K562 (cell line): ENCODE results near the gene LRIT1. TPM values are rescaled to one million over a fixed set of nuclear protein-coding genes. Genes with fewer than 3 reads are reported as not detected.

Source experiments
- ELF4 ChIP-seq: fragments of 450-650 bp; formaldehyde crosslinking; IDR thresholded peaks from 2 replicates; pipeline ENCODE4 v1.4.0; 2022; ENCODE audit warnings: missing genetic modification characterization
- HMBOX1 ChIP-seq: sonication (generic); IDR thresholded peaks from 2 replicates; pipeline ENCODE4 v1.6.1; 2016
- HOMEZ ChIP-seq: fragments of 250-450 bp; sonication (Bioruptor Pico); IDR thresholded peaks from 2 replicates; pipeline ENCODE4 v1.4.0; 2020; ENCODE audit warnings: mild to moderate bottlenecking, moderate library complexity
- polyA plus RNA-seq, 8 experiments: library from polyadenylated mRNA; depleted of rRNA in 4 of 8; stranded (reverse) in 5 of 8; unstranded in 3 of 8; fragments of >200 nt; fragmentation: Nextera tagmentation in 2 of 8; fragmentation: Illumina TruSeq in 1 of 8; extraction: Ambion mirVana in 2 of 8; extraction: Trizol in 1 of 8; gene quantifications; 2 replicates each; pipeline versions ENCODE4 v1.2.1 to v1.2.3, GENCODE V29; 2011 to 2014; ENCODE audit warnings: inconsistent platforms in 1 of 8, missing spikeins in 1 of 8
- total RNA-seq, 7 experiments: library from RNA; depleted of rRNA in 6 of 7; stranded (reverse); fragments of >200 nt in 6 of 7; fragmentation: Illumina TruSeq in 2 of 7; extraction: Trizol in 2 of 7; gene quantifications; 2 replicates each; pipeline versions ENCODE4 v1.2.1 to v1.2.3, GENCODE V29; 2011 to 2021; ENCODE audit warnings: low replicate concordance in 1 of 7
- TF ChIP-seq, protein P1 (sequence below), 2 experiments: fragments of 150-350 bp in 1 of 2; IDR thresholded peaks; 2 replicates each; pipeline ENCODE4 v1.6.1; 2012 to 2016; ENCODE audit warnings: low read depth in 2 of 2, low read length in 2 of 2, mild to moderate bottlenecking in 1 of 2, moderate library complexity in 1 of 2

Gene LRIT1
- total and polyA plus RNA-seq, 9 of the 15 experiments (the other 6 are each of a cell fraction or from before 2014, with no cell fraction given): not detected

- TF ChIP-seq HOMEZ (CRISPR knock-in tag) (no peak), ELF4 (CRISPR knock-in tag) (no peak), HMBOX1 (no peak)
- TF ChIP-seq, protein P1, sequence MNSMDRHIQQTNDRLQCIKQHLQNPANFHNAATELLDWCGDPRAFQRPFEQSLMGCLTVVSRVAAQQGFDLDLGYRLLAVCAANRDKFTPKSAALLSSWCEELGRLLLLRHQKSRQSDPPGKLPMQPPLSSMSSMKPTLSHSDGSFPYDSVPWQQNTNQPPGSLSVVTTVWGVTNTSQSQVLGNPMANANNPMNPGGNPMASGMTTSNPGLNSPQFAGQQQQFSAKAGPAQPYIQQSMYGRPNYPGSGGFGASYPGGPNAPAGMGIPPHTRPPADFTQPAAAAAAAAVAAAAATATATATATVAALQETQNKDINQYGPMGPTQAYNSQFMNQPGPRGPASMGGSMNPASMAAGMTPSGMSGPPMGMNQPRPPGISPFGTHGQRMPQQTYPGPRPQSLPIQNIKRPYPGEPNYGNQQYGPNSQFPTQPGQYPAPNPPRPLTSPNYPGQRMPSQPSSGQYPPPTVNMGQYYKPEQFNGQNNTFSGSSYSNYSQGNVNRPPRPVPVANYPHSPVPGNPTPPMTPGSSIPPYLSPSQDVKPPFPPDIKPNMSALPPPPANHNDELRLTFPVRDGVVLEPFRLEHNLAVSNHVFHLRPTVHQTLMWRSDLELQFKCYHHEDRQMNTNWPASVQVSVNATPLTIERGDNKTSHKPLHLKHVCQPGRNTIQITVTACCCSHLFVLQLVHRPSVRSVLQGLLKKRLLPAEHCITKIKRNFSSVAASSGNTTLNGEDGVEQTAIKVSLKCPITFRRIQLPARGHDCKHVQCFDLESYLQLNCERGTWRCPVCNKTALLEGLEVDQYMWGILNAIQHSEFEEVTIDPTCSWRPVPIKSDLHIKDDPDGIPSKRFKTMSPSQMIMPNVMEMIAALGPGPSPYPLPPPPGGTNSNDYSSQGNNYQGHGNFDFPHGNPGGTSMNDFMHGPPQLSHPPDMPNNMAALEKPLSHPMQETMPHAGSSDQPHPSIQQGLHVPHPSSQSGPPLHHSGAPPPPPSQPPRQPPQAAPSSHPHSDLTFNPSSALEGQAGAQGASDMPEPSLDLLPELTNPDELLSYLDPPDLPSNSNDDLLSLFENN (IDR thresholded peaks at IDR 0.05; ENCODE audit: low read depth in 2 of 2, low read length in 2 of 2): no peak
Measured at GRCh38 chr10:84184517-84184916, 56.8 kb downstream of the LRIT1 start (continued).
